K562 (cell line): Measurements from ENCODE around the gene ARPC4. TPM values are rescaled to one million over a fixed set of nuclear protein-coding genes. Genes with fewer than 3 reads are reported as not detected.
"Not testable (repeated sequence)": the region's sequence is repeated elsewhere in the genome, so short reads cannot be mapped to it uniquely, and the experiment has no call there.

Experiments used
- ATAC-seq: fragments of 200-7000 bp; cut with Tn5 transposase; 3 replicates; pipeline ENCODE4 v1.9.1; 2020; ENCODE audit warnings: moderate library complexity
- BruUV-seq: library from RNA; stranded (reverse); fragments of 400-500 nt; replicated peaks from 2 replicates; lab custom pipeline; 2021; lab: Mats Ljungman, UMichigan
- CTCF ChIA-PET: fragments of 300-600 bp; formaldehyde crosslinking; extraction: SDS; loops from one replicate; lab custom pipeline; 2021; ENCODE audit warnings: low intra/inter-chr PET ratio; lab: Yijun Ruan, JAX
- POLR2A ChIA-PET: fragments of 300-600, 350-650 bp; sonication (Branson Sonifier 250); formaldehyde crosslinking; extraction: SDS; loops from one replicate; lab custom pipeline; 2021; ENCODE audit warnings: antibody characterized with exemption, inconsistent platforms; lab: Yijun Ruan, JAX
- DNase-seq, 4 experiments: peaks; one replicate each; pipeline versions ENCODE4 v3.0.0 to v3.0.0-alpha.2; 2011 to 2018; ENCODE audit warnings: low spot score in 3 of 4, mixed read lengths in 3 of 4; ENCODE audit errors: extremely low read depth in 1 of 4
- FAIRE-seq: peaks from 2 replicates; lab custom pipeline; 2011; peaks lifted over from hg19 to GRCh38; lab: Jason Lieb, UNC
- H2AFZ ChIP-seq: 2 replicates; pipeline ENCODE4 v1.6.0; 2011; ENCODE audit warnings: low read depth, low read length, control low read depth, inconsistent platforms
- H3K27ac ChIP-seq: fragments of 200-600 bp; 3 replicates; pipeline ENCODE4 v1.8.0; 2011; ENCODE audit warnings: low read depth, mild to moderate bottlenecking, control low read depth, inconsistent platforms, low read length, moderate library complexity, mixed read lengths; ENCODE audit errors: extremely low read depth
- H3K27me3 ChIP-seq, 2 experiments: fragments of 300-600 bp in 1 of 2; 2 replicates in 1 of 2; 3 replicates in 1 of 2; pipeline versions ENCODE4 v1.6.0 to v1.8.0; 2011; ENCODE audit warnings: inconsistent platforms in 2 of 2, low read length in 2 of 2, mild to moderate bottlenecking in 1 of 2, mixed read lengths in 1 of 2, moderate library complexity in 1 of 2; ENCODE audit not compliant: control insufficient read depth in 2 of 2, insufficient read depth in 2 of 2
- H3K36me3 ChIP-seq: fragments of 300-600 bp; 3 replicates; pipeline ENCODE4 v1.8.0; 2011; ENCODE audit warnings: mild to moderate bottlenecking, low read length, inconsistent platforms; ENCODE audit not compliant: control insufficient read depth, insufficient read depth
- H3K4me1 ChIP-seq, 2 experiments: fragments of 200-600 bp in 1 of 2; replicated peaks in 1 of 2; 2 replicates in 1 of 2; 3 replicates in 1 of 2; pipeline versions ENCODE4 v1.5.1 to v1.8.0; 2011; ENCODE audit warnings: inconsistent platforms in 2 of 2, low read length in 2 of 2, mild to moderate bottlenecking in 1 of 2, mixed read lengths in 1 of 2, moderate library complexity in 1 of 2; ENCODE audit not compliant: control insufficient read depth in 2 of 2, insufficient read depth in 2 of 2
- H3K4me2 ChIP-seq: 2 replicates; pipeline ENCODE4 v1.6.1; 2011; ENCODE audit warnings: low read length, control low read depth, inconsistent platforms, mixed read lengths; ENCODE audit not compliant: insufficient read depth
- H3K4me3 ChIP-seq: fragments of 200-600 bp; sonication (generic), shearing (Covaris generic); 2 replicates; pipeline ENCODE4 v1.5.1; 2016; ENCODE audit warnings: control low read depth, inconsistent platforms
- H3K79me2 ChIP-seq: fragments of 200-600 bp; 3 replicates; pipeline ENCODE4 v1.8.0; 2011; ENCODE audit warnings: low read length, inconsistent platforms; ENCODE audit not compliant: control insufficient read depth, insufficient read depth
- H3K9ac ChIP-seq, 2 experiments: 2 replicates each; pipeline versions ENCODE4 v1.6.0 to v1.6.1; 2011; ENCODE audit warnings: low read depth in 2 of 2, low read length in 2 of 2, control low read depth in 1 of 2, inconsistent platforms in 1 of 2, mild to moderate bottlenecking in 1 of 2, mixed read lengths in 1 of 2; ENCODE audit not compliant: insufficient read depth in 1 of 2
- H3K9me1 ChIP-seq: one replicate; pipeline ENCODE4 v1.6.0; 2011; ENCODE audit warnings: inconsistent platforms, mild to moderate bottlenecking, low read length, moderate library complexity; ENCODE audit not compliant: control insufficient read depth, insufficient read depth
- H3K9me3 ChIP-seq: replicated peaks from 2 replicates; pipeline ENCODE4 v1.5.1; 2011; ENCODE audit warnings: low read depth, low read length, inconsistent platforms; ENCODE audit not compliant: control insufficient read depth, insufficient read depth
- H4K20me1 ChIP-seq: replicated peaks from 2 replicates; pipeline ENCODE4 v1.6.1; 2011; ENCODE audit warnings: low read length, inconsistent platforms, mixed read lengths; ENCODE audit not compliant: control insufficient read depth, insufficient read depth
- HNRNPH1 ChIP-seq: fragments of 200-400 bp; formaldehyde crosslinking; optimal IDR thresholded peaks from 2 replicates; pipeline ENCODE3; 2017; ENCODE audit warnings: low read depth, mild to moderate bottlenecking, low read length, moderate library complexity
- MEIS2 ChIP-seq: fragments of 450-650 bp; IDR thresholded peaks from 2 replicates; pipeline ENCODE4 v1.6.1; 2014; ENCODE audit warnings: mild to moderate bottlenecking; ENCODE audit not compliant: partially characterized antibody
- NFIC ChIP-seq: fragments of 450-650 bp; IDR thresholded peaks from 2 replicates; pipeline ENCODE4 v1.6.1; 2017; ENCODE audit warnings: mild to moderate bottlenecking, inconsistent platforms
- RAD21 ChIP-seq, 2 experiments: fragments of 250-450 bp in 1 of 2; fragments of 450-650 bp in 1 of 2; sonication (Bioruptor Pico) in 1 of 2; formaldehyde crosslinking in 1 of 2; IDR thresholded peaks in 1 of 2; conservative IDR thresholded peaks in 1 of 2; 2 replicates each; pipeline versions ENCODE4 v1.4.0 to v1.8.0; 2020 to 2022; ENCODE audit warnings: mild to moderate bottlenecking in 2 of 2, moderate library complexity in 1 of 2
- TFAM ChIP-seq: fragments of 250-450 bp; sonication (Bioruptor Pico); conservative IDR thresholded peaks from 2 replicates; pipeline ENCODE4 v1.5.0; 2021; ENCODE audit warnings: mild to moderate bottlenecking, moderate library complexity
- WGBS: fragments of 100-300 bp; shearing (Covaris generic); methylation state at CpG from one replicate; pipeline ENCODE4 v1.1.6; 2016; ENCODE audit warnings: low coverage, mixed read lengths; ENCODE audit not compliant: insufficient coverage; ENCODE audit errors: missing lambda C conversion rate; 5-methylcytosine and 5-hydroxymethylcytosine counted together
- in situ Hi-C: fragments of 300-500 bp; cut with MboI; formaldehyde crosslinking; loops from 4 replicates; pipeline ENCODE4 v1.15.0; 2018; ENCODE audit warnings: inconsistent platforms, mixed read lengths
- intact Hi-C: fragments of 100-400 bp; cut with micrococcal nuclease; formaldehyde crosslinking; loops from 2 replicates; pipeline ENCODE4 v1.14.2; 2022
- polyA plus RNA-seq, 8 experiments: library from polyadenylated mRNA; depleted of rRNA in 4 of 8; stranded (reverse) in 5 of 8; unstranded in 3 of 8; fragments of >200 nt; fragmentation: Nextera tagmentation in 2 of 8; fragmentation: Illumina TruSeq in 1 of 8; extraction: Ambion mirVana in 2 of 8; extraction: Trizol in 1 of 8; gene quantifications; 2 replicates each; pipeline versions ENCODE4 v1.2.1 to v1.2.3, GENCODE V29; 2011 to 2014; ENCODE audit warnings: inconsistent platforms in 1 of 8, missing spikeins in 1 of 8
- total RNA-seq, 7 experiments: library from RNA; depleted of rRNA in 6 of 7; stranded (reverse); fragments of >200 nt in 6 of 7; fragmentation: Illumina TruSeq in 2 of 7; extraction: Trizol in 2 of 7; gene quantifications; 2 replicates each; pipeline versions ENCODE4 v1.2.1 to v1.2.3, GENCODE V29; 2011 to 2021; ENCODE audit warnings: low replicate concordance in 1 of 7
- TF ChIP-seq, protein P1 (sequence below), 2 experiments: fragments of 450-650 bp; formaldehyde crosslinking in 1 of 2; IDR thresholded peaks; 2 replicates each; pipeline versions ENCODE4 v1.4.0 to v1.6.1; 2014 to 2020; ENCODE audit warnings: mild to moderate bottlenecking in 2 of 2, borderline replicate concordance in 1 of 2, low read depth in 1 of 2

Gene ARPC4
- total and polyA plus RNA-seq, 9 of the 15 experiments (the other 6 are each of a cell fraction or from before 2014, with no cell fraction given): 20.1 to 153 (median 119) TPM

- BruUV-seq, H2AFZ ChIP-seq, FAIRE-seq, H3K27me3 ChIP-seq, H3K4me3 ChIP-seq, H3K4me2 ChIP-seq, H3K79me2 ChIP-seq, H3K36me3 ChIP-seq, ATAC-seq, H3K9me3 ChIP-seq, DNase-seq, CTCF ChIA-PET, H3K9me1 ChIP-seq, H4K20me1 ChIP-seq, H3K4me1 ChIP-seq, in situ Hi-C loops, H3K9ac ChIP-seq, H3K27ac ChIP-seq: not testable (repeated sequence)
- intact Hi-C loops: loop anchor here (1.0 kb wide), 1 partner anchor 470 kb away; no protein-coding TSS in a partner anchor
- 39% methylated on average over 6 of the region's 6 CpGs for WGBS
- POLR2A ChIA-PET: interaction anchor here (0.8 to 1.0 kb wide), 2 partner anchors 9 to 20 kb away, joined by 3 to 4 read pairs; partner anchors contain the start of gene RPUSD3
- TF ChIP-seq NFIC: peak; percentile 19; the same call in 1 of the 2 replicates
These were observed 59.0 kb downstream of the ARPC4 start for GRCh38 chr3:9851926-9852325.

DNA sequence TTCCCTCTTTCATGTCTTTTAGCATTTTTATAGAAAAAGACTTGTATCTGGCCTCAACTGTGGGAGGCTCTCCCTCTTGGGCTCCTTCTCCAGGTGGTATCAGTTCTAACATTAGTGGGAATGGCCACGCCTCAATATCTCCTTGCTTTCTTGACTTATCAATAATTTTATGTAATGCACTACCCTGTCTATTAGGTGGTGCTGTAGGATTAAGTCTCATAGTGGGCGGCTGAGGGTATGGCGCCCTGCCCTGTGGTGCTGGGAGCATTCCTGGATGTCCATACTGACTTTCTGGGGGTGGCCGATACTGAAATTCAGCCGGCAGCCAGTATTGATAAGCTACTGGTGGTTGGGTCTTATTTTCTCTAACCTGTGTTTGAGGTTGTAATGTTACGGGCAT lies 59.6 kb downstream of the ARPC4 start:
- CTCF ChIA-PET: interaction anchor here (0.6 kb wide), 1 partner anchor 44 kb away, joined by 4 read pairs; no protein-coding TSS in a partner anchor
- no peak for ATAC-seq
- TF ChIP-seq TFAM (CRISPR knock-in tag) (no peak), HNRNPH1 (no peak), MEIS2 (no peak), RAD21 (CRISPR knock-in tag; conservative IDR thresholded peaks at IDR 0.05 in 1 of 2, IDR thresholded peaks at IDR 0.05 in 1 of 2) (peak in 1 of 2 experiments; percentile 65; a peak in 2 of 4 replicates)
- TF ChIP-seq, protein P1, sequence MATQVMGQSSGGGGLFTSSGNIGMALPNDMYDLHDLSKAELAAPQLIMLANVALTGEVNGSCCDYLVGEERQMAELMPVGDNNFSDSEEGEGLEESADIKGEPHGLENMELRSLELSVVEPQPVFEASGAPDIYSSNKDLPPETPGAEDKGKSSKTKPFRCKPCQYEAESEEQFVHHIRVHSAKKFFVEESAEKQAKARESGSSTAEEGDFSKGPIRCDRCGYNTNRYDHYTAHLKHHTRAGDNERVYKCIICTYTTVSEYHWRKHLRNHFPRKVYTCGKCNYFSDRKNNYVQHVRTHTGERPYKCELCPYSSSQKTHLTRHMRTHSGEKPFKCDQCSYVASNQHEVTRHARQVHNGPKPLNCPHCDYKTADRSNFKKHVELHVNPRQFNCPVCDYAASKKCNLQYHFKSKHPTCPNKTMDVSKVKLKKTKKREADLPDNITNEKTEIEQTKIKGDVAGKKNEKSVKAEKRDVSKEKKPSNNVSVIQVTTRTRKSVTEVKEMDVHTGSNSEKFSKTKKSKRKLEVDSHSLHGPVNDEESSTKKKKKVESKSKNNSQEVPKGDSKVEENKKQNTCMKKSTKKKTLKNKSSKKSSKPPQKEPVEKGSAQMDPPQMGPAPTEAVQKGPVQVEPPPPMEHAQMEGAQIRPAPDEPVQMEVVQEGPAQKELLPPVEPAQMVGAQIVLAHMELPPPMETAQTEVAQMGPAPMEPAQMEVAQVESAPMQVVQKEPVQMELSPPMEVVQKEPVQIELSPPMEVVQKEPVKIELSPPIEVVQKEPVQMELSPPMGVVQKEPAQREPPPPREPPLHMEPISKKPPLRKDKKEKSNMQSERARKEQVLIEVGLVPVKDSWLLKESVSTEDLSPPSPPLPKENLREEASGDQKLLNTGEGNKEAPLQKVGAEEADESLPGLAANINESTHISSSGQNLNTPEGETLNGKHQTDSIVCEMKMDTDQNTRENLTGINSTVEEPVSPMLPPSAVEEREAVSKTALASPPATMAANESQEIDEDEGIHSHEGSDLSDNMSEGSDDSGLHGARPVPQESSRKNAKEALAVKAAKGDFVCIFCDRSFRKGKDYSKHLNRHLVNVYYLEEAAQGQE (IDR thresholded peaks at IDR 0.05; ENCODE audit: borderline replicate concordance): peak; percentile 19; the same call in 1 of the 2 replicates
- TF ChIP-seq, protein P1 (CRISPR knock-in tag; IDR thresholded peaks at IDR 0.05; ENCODE audit: low read depth): no peak

More for the DNA sequence above, 59.6 kb downstream of the ARPC4 start:
- H4K20me1 ChIP-seq: no peaks in the 10 kb centered on the region
- FAIRE-seq: no peak
- no peak overlapping the region for H3K9ac ChIP-seq
- no peaks in the 10 kb centered on the region for H3K9me1 ChIP-seq
- no peaks in the 10 kb centered on the region for H3K9me3 ChIP-seq
- BruUV-seq: no TSS peak
- in situ Hi-C loops: no loop called here
- no peaks in the 10 kb centered on the region for H3K36me3 ChIP-seq
- H2AFZ ChIP-seq: peak overlapping the region; percentile 14
- no peaks in the 10 kb centered on the region for H3K27me3 ChIP-seq
- intact Hi-C loops: loop anchor here (1.0 kb wide), 1 partner anchor 470 kb away; no protein-coding TSS in a partner anchor
- 33% methylated on average over 6 of the region's 6 CpGs for WGBS
- no peak overlapping the region for H3K4me3 ChIP-seq
- no peak for DNase-seq
- no peaks in the 10 kb centered on the region; a peak in 1 of 5 replicates for H3K4me1 ChIP-seq
- no peak overlapping the region for H3K27ac ChIP-seq
- H3K79me2 ChIP-seq: no peaks in the 10 kb centered on the region
- no peak overlapping the region for H3K4me2 ChIP-seq
- POLR2A ChIA-PET: interaction anchor here (1.3 kb wide), 1 partner anchor 31 kb away, joined by 4 read pairs; no protein-coding TSS in a partner anchor
